Measurements from ENCODE around the gene CILP.

The CILP gene

DNA sequence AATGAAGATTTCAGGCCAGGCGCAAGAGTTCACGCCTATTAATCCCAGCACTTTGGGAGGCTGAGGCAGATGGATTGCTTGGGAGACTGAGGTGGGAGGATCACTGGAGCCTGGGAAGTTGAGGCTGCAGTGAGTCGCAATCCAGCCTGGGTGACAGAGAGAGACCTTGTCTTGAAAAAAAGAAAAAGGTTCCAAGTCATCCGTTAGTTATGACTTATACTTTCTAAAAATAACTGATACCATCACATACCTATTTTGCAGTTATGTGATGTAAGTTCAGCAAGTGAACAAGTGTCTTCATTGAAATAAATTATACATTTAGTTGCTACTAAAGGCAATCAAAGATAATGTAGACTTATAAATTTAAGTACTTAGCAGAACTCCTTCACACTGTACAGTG, 48.2 kb downstream of the CILP start:
- no peak for DNase-seq (ENCODE audit: low read depth)
- TF ChIP-seq, protein P1, sequence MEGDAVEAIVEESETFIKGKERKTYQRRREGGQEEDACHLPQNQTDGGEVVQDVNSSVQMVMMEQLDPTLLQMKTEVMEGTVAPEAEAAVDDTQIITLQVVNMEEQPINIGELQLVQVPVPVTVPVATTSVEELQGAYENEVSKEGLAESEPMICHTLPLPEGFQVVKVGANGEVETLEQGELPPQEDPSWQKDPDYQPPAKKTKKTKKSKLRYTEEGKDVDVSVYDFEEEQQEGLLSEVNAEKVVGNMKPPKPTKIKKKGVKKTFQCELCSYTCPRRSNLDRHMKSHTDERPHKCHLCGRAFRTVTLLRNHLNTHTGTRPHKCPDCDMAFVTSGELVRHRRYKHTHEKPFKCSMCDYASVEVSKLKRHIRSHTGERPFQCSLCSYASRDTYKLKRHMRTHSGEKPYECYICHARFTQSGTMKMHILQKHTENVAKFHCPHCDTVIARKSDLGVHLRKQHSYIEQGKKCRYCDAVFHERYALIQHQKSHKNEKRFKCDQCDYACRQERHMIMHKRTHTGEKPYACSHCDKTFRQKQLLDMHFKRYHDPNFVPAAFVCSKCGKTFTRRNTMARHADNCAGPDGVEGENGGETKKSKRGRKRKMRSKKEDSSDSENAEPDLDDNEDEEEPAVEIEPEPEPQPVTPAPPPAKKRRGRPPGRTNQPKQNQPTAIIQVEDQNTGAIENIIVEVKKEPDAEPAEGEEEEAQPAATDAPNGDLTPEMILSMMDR (IDR thresholded peaks at IDR 0.05; ENCODE audit: insufficient read depth, low read depth, low read length, missing control alignments), result no peak
- H3K4me3 ChIP-seq (ENCODE audit: low read depth, low read length), result no peak overlapping the region

- DNase-seq (ENCODE audit: low read depth), result no peak
- TF ChIP-seq, protein P1 (IDR thresholded peaks at IDR 0.05; ENCODE audit: insufficient read depth, low read depth, low read length, missing control alignments), result no peak
- no peak overlapping the region for H3K4me3 ChIP-seq (ENCODE audit: low read depth, low read length)
These were observed 54.6 kb downstream of the CILP start for GRCh38 chr15:65156692-65157091.

GRCh38 chr15:65154720-65155119, 56.6 kb downstream of the CILP start:
- no peak overlapping the region for H3K4me3 ChIP-seq (ENCODE audit: low read depth, low read length)
- TF ChIP-seq, protein P1 (IDR thresholded peaks at IDR 0.05; ENCODE audit: insufficient read depth, low read depth, low read length, missing control alignments), result no peak
- DNase-seq (ENCODE audit: low read depth), result no peak

- DNase-seq (ENCODE audit: low read depth), result no peak
- TF ChIP-seq, protein P1 (IDR thresholded peaks at IDR 0.05; ENCODE audit: insufficient read depth, low read depth, low read length, missing control alignments), result no peak
- no peak overlapping the region for H3K4me3 ChIP-seq (ENCODE audit: low read depth, low read length)
These were observed 63.4 kb downstream of the CILP start for GRCh38 chr15:65147902-65148301.

DNA sequence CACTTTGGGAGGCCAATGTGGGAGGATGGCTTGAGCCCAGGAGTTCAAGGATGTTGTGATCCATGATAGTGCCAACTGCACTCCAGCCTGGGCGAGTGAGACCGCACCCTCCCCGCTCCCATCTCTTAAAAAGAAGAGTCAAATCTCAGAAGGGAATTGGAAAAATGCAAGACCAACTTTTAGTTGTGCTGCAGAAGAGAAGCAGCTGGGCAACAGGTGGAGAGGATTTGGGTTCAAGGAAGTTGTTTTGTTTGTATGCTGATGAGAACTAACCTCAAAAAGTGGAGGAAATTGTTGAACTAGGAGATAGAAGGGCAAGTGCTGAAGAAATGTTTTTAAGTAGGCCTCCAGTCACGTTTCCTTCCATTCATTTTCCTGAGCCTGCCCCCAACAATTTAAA, 64.8 kb downstream of the CILP start:
- H3K4me3 ChIP-seq (ENCODE audit: low read depth, low read length), result no peak overlapping the region
- DNase-seq (ENCODE audit: low read depth), result no peak
- TF ChIP-seq, protein P1 (IDR thresholded peaks at IDR 0.05; ENCODE audit: insufficient read depth, low read depth, low read length, missing control alignments), result no peak
